ENCODE results near the gene ZDHHC12.

GRCh38 chr9:128694344-128694743, 29.6 kb downstream of the ZDHHC12 start:
- TF ChIP-seq POLR2AphosphoS5 (IDR thresholded peaks at IDR 0.05): no peak
- no peak for TF ChIP-seq POLR2A (IDR thresholded peaks at IDR 0.05)
- no peak for TF ChIP-seq CTCF (IDR thresholded peaks at IDR 0.05)
- TF ChIP-seq EP300 (IDR thresholded peaks at IDR 0.05): no peak

All from upper lobe of left lung (tissue), 4 donors.